DOHH2 (cell line): ENCODE results near the gene CCDC24.

ENCODE experiments used
- H3F3A ChIP-seq: fragments of 200-600 bp; sonication (generic), shearing (Covaris generic); 2 replicates; pipeline ENCODE4 v1.6.0; 2016; ENCODE audit warnings: antibody characterized with exemption, mild to moderate bottlenecking; ENCODE audit not compliant: control insufficient read depth, insufficient read depth
- H3K27ac ChIP-seq: fragments of 200-600 bp; sonication (generic); 2 replicates; pipeline ENCODE4 v1.5.1; 2014; ENCODE audit warnings: low read depth, mild to moderate bottlenecking, low read length, moderate library complexity
- H3K27me3 ChIP-seq: fragments of 200-600 bp; sonication (generic); 2 replicates; pipeline ENCODE4 v1.6.1; 2014; ENCODE audit warnings: mild to moderate bottlenecking, low read length, mixed read lengths; ENCODE audit not compliant: control insufficient read depth
- H3K36me3 ChIP-seq: fragments of 200-600 bp; sonication (generic); 2 replicates; pipeline ENCODE4 v1.6.1; 2014; ENCODE audit warnings: mild to moderate bottlenecking, low read length, moderate library complexity, mixed read lengths; ENCODE audit not compliant: control insufficient read depth
- H3K4me1 ChIP-seq: fragments of 200-600 bp; sonication (generic); 2 replicates; pipeline ENCODE4 v1.6.1; 2014; ENCODE audit warnings: mild to moderate bottlenecking, low read length, mixed read lengths; ENCODE audit not compliant: control insufficient read depth
- H3K4me2 ChIP-seq: fragments of 200-600 bp; sonication (generic); 2 replicates; pipeline ENCODE4 v1.6.0; 2014; ENCODE audit warnings: mild to moderate bottlenecking, low read length, moderate library complexity
- H3K4me3 ChIP-seq: fragments of 200-600 bp; sonication (generic); 2 replicates; pipeline ENCODE4 v1.5.1; 2014; ENCODE audit warnings: mild to moderate bottlenecking, low read length, mixed read lengths
- H3K79me2 ChIP-seq: fragments of 200-600 bp; sonication (generic); 2 replicates; pipeline ENCODE4 v1.6.1; 2014; ENCODE audit warnings: mild to moderate bottlenecking, low read length, mixed read lengths; ENCODE audit not compliant: control insufficient read depth
- H3K9me2 ChIP-seq: fragments of 200-600 bp; sonication (generic); replicated peaks from 2 replicates; pipeline ENCODE4 v1.6.1; 2014; ENCODE audit warnings: mild to moderate bottlenecking, low read length, mixed read lengths; ENCODE audit not compliant: control insufficient read depth
- H3K9me3 ChIP-seq: fragments of 200-600 bp; sonication (generic); 2 replicates; pipeline ENCODE4 v1.6.1; 2014; ENCODE audit warnings: antibody characterized with exemption, low read length, mixed read lengths; ENCODE audit not compliant: control insufficient read depth, insufficient read depth
- H4K20me1 ChIP-seq: fragments of 200-600 bp; sonication (generic); 2 replicates; pipeline ENCODE4 v1.6.0; 2014; ENCODE audit warnings: low read depth, mild to moderate bottlenecking, antibody characterized with exemption, low read length, moderate library complexity; ENCODE audit not compliant: control insufficient read depth, insufficient read depth
- CTCF ChIP-seq: fragments of 200-600 bp; sonication (generic); IDR thresholded peaks from one replicate; pipeline ENCODE4 v1.5.1; 2014; ENCODE audit warnings: antibody characterized with exemption, mild to moderate bottlenecking, low read depth, low read length; ENCODE audit not compliant: poor library complexity, severe bottlenecking
- EZH2phosphoT487 ChIP-seq: fragments of 200-600 bp; sonication (generic); IDR thresholded peaks from 2 replicates; pipeline ENCODE4 v1.6.1; 2017; ENCODE audit warnings: borderline replicate concordance, mild to moderate bottlenecking, antibody characterized with exemption, low read length, moderate library complexity, mixed read lengths

Gene CCDC24

GRCh38 chr1:44040418-44040817, 49.0 kb downstream of the CCDC24 start:
- Histone ChIP-seq H3K36me3 (no peaks in the 10 kb centered on the region), H3K27me3 (peaks cover 12% of the 10 kb centered on the region), H3K27ac (no peak overlapping the region), H3K4me3 (no peak overlapping the region), H3K4me2 (no peak overlapping the region), H3K9me2 (no peaks in the 10 kb centered on the region), H3K79me2 (no peaks in the 10 kb centered on the region), H3F3A (no peaks in the 10 kb centered on the region), H3K9me3 (no peaks in the 10 kb centered on the region), H3K4me1 (peaks cover 9% of the 10 kb centered on the region), H4K20me1 (no peaks in the 10 kb centered on the region)
- no peak for TF ChIP-seq CTCF

DNA sequence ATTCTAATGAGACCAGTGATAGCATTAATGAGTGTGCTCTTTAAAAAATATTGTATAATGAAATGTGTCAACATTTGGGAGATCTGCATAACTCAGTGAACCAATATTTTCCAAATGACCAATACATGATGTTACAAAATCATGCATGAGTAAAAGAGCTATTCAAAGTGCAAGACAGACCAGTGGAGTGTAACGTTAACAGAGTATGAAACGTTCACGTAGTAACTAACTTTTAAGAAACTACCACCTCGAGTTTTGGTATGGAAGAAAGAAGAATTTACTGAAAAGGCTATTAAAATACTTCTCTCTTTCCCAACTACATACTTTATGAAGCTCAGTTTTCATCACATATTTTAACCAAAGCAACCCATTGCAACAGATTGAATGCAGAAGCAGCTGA, 49.4 kb downstream of the CCDC24 start:
- H3K4me1 ChIP-seq = peaks cover 9% of the 10 kb centered on the region
- H3K79me2 ChIP-seq = no peaks in the 10 kb centered on the region
- peaks cover 12% of the 10 kb centered on the region for H3K27me3 ChIP-seq
- no peaks in the 10 kb centered on the region for H3K9me2 ChIP-seq
- H4K20me1 ChIP-seq = no peaks in the 10 kb centered on the region
- no peak overlapping the region for H3K4me2 ChIP-seq
- no peaks in the 10 kb centered on the region for H3K9me3 ChIP-seq
- H3K4me3 ChIP-seq = no peak overlapping the region
- TF ChIP-seq CTCF = no peak
- no peak overlapping the region for H3K27ac ChIP-seq
- no peaks in the 10 kb centered on the region for H3F3A ChIP-seq
- no peaks in the 10 kb centered on the region for H3K36me3 ChIP-seq

DNA sequence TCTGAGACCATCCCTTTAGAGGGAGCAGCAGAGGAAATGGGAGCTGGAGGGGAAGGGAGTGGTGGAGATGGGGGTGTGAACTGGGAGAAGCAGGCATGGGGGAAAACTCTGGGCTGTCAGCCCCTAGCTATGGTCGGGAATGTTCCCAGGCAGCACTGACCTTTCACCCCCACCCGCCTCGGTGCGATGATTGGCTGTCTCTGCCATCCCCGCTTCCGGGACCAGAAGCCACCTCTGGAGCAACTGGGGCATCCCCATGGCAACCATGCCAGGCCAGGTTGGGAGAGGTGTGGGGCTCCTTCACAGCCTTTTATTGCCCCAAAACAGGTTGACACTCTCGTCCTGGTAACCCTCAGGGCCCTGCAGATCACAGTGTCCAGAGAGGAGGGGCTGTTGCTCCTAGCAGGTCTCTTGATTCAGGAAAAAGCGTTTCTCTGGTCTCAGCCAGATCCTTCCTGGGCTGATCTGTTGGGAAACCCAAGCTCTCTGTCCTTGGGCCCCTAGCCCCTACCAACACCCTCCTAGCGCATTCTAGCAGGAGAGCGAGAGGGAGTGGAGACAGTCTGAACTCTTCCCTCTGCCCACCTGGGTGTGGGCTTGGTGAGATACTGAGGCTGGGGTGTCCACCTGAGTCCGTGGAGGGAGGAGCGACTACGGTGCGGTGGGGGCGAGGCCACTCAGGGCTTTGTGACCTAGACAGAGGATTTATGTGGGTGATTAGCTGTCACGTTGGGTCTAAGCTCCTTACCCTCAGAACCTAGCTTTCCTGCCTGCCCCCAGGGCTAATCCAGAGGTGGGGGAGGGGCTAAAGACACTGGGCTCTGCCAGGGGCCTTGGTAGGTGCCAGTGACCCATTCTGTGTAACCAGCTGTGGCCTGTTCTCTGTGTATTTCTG, 52.0 kb downstream of the CCDC24 start:
- TF ChIP-seq EZH2phosphoT487 (no peak), CTCF (no peak)
- Histone ChIP-seq H3K9me2 (no peaks in the 10 kb centered on the region), H3K79me2 (no peaks in the 10 kb centered on the region), H3K27me3 (peaks cover 19% of the 10 kb centered on the region), H3K36me3 (no peaks in the 10 kb centered on the region), H3K27ac (no peak overlapping the region), H4K20me1 (no peaks in the 10 kb centered on the region), H3K4me2 (no peak overlapping the region), H3K9me3 (no peaks in the 10 kb centered on the region), H3K4me3 (no peak overlapping the region), H3K4me1 (peaks cover 9% of the 10 kb centered on the region), H3F3A (no peaks in the 10 kb centered on the region)
